Measurements from ENCODE around the gene OLFML1.

The OLFML1 gene

DNA sequence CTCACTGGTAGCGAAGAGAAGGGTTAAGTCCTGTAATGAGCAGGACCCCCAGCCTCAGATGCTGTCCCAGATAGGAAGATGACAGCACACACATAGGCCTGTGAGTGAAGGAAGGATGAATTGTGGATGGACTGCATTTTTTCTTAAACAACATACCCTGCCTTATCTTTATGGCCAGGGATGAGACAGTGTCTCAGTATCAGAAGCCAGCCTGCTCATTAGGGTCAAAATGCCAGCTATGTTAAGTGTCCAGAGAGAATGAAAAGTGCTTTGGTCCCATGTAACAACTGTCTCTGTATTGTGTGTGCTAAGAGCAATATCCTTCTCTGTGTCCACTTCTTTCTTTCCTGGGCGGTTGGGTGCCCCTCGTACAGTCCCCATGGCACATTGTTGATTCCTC is 58.7 kb downstream of the OLFML1 start:
- Mint-ChIP-seq H3K4me3 (no peak overlapping the region), H3K9me3 (ENCODE audit: low read depth) (no peaks in the 10 kb centered on the region), H3K4me1 (ENCODE audit: low read depth) (peaks cover 49% of the 10 kb centered on the region), H3K27ac (no peak overlapping the region), H3K27me3 (no peaks in the 10 kb centered on the region), H3K36me3 (peaks cover 2% of the 10 kb centered on the region)

DNA sequence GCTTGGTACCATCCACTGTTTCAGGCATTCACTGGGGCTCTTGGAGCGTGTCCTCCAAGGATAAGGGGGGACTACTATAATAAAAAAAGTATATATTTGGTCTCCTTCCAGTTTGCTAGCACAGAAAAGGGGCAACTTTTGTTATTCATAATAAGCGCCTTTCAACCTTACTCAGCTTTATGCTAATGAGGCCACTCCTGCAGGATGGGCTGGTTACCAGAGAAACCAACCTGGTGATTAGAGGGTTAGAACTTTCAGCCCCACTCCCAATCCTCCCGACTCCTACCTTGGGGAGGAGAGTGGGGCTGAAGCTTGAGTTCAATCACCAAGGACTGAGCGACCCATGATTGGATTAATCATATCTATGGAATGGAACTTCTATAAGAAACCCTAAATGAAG is 60.3 kb downstream of the OLFML1 start:
- peaks cover 10% of the 10 kb centered on the region for H3K36me3 Mint-ChIP-seq

DNA sequence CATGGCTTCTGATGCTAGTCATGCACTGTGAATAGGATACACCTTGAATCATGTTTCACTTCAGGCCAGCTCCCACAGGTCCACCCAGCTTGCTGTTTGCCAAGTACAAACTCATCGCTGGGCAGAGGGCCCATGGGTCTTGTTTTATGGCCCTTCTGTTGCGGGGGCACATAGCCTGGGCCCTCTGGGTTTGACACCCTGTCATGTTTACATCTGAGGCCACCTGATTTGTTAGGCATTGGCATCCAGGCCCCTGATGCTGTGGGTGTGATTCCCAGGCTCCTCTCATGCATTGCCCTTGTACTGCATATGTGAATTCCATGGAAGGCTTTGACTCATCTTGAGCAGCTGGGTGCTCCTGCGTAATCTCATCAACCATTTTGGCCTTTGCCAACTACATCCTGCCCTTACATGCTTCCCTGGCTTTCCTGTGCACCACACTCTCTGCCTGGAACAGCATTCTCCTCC is 61.1 kb downstream of the OLFML1 start:
- Mint-ChIP-seq H3K9me3 (ENCODE audit: low read depth) (no peaks in the 10 kb centered on the region), H3K4me3 (no peak overlapping the region), H3K36me3 (peaks cover 10% of the 10 kb centered on the region), H3K27ac (no peak overlapping the region), H3K4me1 (ENCODE audit: low read depth) (peaks cover 36% of the 10 kb centered on the region), H3K27me3 (no peaks in the 10 kb centered on the region)

More for the DNA sequence above, 60.3 kb downstream of the OLFML1 start:
- Mint-ChIP-seq H3K4me1 (ENCODE audit: low read depth) (peaks cover 40% of the 10 kb centered on the region), H3K27ac (no peak overlapping the region), H3K4me3 (no peak overlapping the region), H3K27me3 (no peaks in the 10 kb centered on the region), H3K9me3 (ENCODE audit: low read depth) (no peaks in the 10 kb centered on the region)

DNA sequence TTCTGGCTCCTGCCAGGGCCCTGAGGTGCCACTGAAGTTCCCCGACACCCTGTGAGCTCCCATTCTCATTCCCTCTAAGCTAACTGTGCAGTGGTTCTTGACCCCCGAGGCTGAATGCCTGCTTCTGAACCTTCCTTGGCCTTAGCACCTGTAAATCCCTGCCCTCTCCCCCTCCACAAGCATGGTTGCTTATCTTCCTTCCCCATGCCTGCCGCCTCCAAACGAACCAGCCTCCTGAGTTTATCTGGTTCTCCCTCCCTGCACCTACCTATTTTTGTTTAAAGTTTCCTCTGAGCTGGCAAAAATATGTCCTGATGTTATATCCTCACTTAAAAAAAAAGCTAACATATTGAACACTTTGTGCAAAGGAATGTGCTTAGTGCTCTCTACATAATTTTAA is 62.4 kb downstream of the OLFML1 start:
- no peaks in the 10 kb centered on the region for H3K9me3 Mint-ChIP-seq (ENCODE audit: low read depth)
- H3K4me1 Mint-ChIP-seq (ENCODE audit: low read depth) = peaks cover 28% of the 10 kb centered on the region
- H3K27ac Mint-ChIP-seq = no peak overlapping the region
- no peaks in the 10 kb centered on the region for H3K27me3 Mint-ChIP-seq
- H3K36me3 Mint-ChIP-seq = peaks cover 13% of the 10 kb centered on the region
- H3K4me3 Mint-ChIP-seq = no peak overlapping the region

DNA sequence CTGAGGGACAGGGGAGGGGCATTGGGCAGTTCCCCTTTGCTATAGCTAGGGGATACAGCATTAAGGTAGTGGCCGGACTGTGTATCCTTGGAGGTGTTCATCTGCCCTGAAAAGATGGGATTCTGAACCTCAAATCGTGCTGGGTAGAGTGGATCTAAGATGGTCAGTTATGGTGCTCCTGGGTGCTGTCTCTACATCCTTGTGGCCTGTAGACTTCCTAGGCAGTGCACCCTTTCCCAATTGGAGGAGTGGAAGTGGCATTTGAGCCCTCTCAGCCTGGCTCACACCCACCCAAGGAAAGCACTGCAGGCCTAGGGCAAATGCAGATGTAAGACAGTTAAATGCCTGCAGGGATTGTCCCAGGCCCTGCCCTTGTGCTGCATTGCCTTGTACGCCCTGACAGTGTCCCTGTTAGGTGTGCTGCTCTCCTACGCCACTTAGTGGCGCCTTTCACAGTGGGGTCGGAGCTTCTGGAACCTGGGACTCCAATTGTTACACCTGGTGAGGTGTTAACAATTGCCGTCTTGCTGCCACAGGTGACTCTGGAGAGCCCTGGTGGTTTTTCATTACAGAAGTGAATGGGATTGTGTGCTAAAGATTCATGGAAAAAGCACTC is 63.5 kb downstream of the OLFML1 start:
- H3K27ac Mint-ChIP-seq = no peak overlapping the region
- H3K27me3 Mint-ChIP-seq = no peaks in the 10 kb centered on the region
- H3K4me3 Mint-ChIP-seq = no peak overlapping the region
- H3K9me3 Mint-ChIP-seq (ENCODE audit: low read depth) = no peaks in the 10 kb centered on the region
- peaks cover 17% of the 10 kb centered on the region for H3K36me3 Mint-ChIP-seq
- H3K4me1 Mint-ChIP-seq (ENCODE audit: low read depth) = peaks cover 20% of the 10 kb centered on the region

DNA sequence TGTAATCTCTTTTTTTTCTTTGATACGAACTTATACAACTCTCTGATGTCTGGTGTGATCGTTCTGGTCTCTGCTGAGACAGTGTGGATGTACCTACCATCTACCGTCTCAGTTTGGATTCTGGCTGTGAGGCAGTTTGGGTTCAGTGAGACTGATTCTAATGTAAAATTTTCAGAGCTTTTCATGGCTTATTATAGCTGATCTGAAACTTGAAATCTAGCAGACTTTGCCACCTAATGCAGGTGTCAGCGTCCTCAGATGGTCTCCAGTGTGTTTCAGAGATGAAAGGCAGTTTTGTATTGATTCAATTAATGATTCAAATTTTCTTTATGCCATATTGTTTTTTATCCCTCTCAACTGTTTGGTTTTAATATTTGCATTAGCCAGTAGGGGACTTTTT is 64.4 kb downstream of the OLFML1 start:
- H3K27ac Mint-ChIP-seq = no peak overlapping the region
- peaks cover 22% of the 10 kb centered on the region for H3K4me1 Mint-ChIP-seq (ENCODE audit: low read depth)
- no peaks in the 10 kb centered on the region for H3K27me3 Mint-ChIP-seq
- H3K9me3 Mint-ChIP-seq (ENCODE audit: low read depth) = no peaks in the 10 kb centered on the region
- no peak overlapping the region for H3K4me3 Mint-ChIP-seq
- H3K36me3 Mint-ChIP-seq = peaks cover 26% of the 10 kb centered on the region

DNA sequence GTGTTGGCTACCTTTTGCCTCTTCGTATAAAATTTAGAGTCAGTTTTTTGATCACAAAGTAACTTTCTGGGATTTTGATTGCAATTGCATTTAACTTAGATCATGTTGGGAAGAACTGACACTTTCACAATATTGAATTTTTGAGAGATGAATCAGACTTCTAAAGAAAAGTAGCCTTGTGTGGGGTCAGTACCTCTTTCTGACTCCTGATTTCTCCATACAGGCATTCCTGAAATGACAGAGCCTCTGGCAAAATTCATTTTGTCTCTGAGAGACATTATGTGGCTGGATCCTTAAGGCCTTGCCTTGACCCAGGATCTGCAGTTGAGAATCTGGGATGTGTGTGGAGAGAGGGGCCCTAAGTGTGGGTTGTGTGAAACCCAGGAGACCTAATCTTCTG is 66.3 kb downstream of the OLFML1 start:
- no peak overlapping the region for H3K4me3 Mint-ChIP-seq
- no peak overlapping the region for H3K27ac Mint-ChIP-seq
- H3K27me3 Mint-ChIP-seq = no peaks in the 10 kb centered on the region
- peaks cover 21% of the 10 kb centered on the region for H3K4me1 Mint-ChIP-seq (ENCODE audit: low read depth)
- peaks cover 34% of the 10 kb centered on the region for H3K36me3 Mint-ChIP-seq
- no peaks in the 10 kb centered on the region for H3K9me3 Mint-ChIP-seq (ENCODE audit: low read depth)

DNA sequence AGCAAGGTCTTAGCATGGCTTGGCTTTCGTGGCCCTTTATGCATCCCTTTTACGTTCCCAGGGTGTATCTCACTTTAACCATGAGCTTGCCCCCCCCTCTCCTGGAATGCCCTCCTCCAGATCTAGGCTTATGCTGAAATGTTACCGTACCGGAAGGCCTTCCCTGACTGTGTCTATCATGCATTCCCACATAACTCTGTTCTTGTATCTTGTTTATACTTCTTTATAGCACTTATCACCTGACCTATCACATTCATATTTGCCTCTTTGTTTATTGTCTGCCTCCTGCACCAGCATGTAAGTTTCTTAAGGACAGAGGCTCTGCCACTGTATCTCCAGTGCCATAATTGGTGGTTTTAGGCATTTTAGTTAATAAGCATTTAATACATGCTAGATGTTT is 67.4 kb downstream of the OLFML1 start:
- no peaks in the 10 kb centered on the region for H3K27me3 Mint-ChIP-seq
- H3K36me3 Mint-ChIP-seq = peaks cover 34% of the 10 kb centered on the region
- no peak overlapping the region for H3K4me3 Mint-ChIP-seq
- no peaks in the 10 kb centered on the region for H3K9me3 Mint-ChIP-seq (ENCODE audit: low read depth)
- H3K27ac Mint-ChIP-seq = no peak overlapping the region
- H3K4me1 Mint-ChIP-seq (ENCODE audit: low read depth) = peaks cover 18% of the 10 kb centered on the region

DNA sequence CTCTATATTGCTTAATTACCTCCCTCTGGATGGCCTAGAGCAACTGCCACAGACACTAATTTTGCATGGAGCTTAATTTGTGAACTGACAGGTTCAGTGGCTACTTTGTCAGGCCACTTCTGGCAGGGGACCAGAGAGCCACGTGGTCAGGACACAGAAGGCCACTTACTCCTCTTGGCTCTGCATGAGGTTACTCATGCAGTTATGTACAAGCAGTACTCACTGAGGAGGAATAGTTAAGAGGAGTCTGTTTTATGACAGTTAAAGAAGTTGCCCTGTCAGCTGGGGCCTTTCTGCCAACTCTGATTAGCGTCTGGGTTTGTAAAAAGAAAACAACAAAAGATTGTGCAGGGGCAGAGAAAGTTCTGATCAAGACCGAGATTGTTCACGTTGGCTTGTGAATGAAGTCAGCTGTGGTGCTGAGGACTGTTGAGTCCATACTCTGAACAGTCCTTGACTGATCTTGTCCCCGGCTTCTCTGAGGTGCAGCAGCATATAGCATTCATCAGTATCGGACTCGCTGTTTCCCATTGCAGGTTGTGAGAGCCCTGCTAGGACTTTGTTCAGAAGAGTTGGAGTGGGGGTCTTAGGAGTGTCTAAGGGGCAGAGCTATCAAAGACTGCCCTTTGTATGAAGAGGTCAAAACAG is 69.9 kb downstream of the OLFML1 start:
- peaks cover 36% of the 10 kb centered on the region for H3K36me3 Mint-ChIP-seq

DNA sequence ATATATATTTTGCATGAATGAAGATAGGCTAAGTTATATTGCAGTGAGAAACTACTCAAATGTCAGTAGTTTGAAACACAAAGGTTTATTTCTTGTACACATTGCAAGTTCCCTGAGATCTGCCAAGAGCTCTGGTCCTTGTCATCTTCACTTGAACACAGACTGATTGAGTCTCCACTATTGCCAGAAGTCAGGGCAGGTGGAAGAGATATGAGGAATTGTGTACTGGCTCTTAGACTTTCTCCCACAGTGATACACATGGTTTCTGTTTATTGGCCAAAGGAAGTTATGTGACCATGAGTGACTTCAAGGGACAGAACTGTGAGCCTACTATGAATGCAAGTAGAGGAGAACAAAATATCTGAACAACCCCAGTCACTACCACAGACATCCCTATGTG is 72.7 kb downstream of the OLFML1 start:
- Mint-ChIP-seq H3K36me3 (peaks cover 24% of the 10 kb centered on the region), H3K27me3 (no peaks in the 10 kb centered on the region), H3K9me3 (ENCODE audit: low read depth) (no peaks in the 10 kb centered on the region), H3K4me3 (no peak overlapping the region), H3K27ac (no peak overlapping the region), H3K4me1 (ENCODE audit: low read depth) (peaks cover 17% of the 10 kb centered on the region)

More for the DNA sequence above, 69.9 kb downstream of the OLFML1 start:
- Mint-ChIP-seq H3K4me3 (no peak overlapping the region), H3K27ac (no peak overlapping the region), H3K27me3 (no peaks in the 10 kb centered on the region), H3K9me3 (ENCODE audit: low read depth) (no peaks in the 10 kb centered on the region), H3K4me1 (ENCODE audit: low read depth) (peaks cover 17% of the 10 kb centered on the region)

DNA sequence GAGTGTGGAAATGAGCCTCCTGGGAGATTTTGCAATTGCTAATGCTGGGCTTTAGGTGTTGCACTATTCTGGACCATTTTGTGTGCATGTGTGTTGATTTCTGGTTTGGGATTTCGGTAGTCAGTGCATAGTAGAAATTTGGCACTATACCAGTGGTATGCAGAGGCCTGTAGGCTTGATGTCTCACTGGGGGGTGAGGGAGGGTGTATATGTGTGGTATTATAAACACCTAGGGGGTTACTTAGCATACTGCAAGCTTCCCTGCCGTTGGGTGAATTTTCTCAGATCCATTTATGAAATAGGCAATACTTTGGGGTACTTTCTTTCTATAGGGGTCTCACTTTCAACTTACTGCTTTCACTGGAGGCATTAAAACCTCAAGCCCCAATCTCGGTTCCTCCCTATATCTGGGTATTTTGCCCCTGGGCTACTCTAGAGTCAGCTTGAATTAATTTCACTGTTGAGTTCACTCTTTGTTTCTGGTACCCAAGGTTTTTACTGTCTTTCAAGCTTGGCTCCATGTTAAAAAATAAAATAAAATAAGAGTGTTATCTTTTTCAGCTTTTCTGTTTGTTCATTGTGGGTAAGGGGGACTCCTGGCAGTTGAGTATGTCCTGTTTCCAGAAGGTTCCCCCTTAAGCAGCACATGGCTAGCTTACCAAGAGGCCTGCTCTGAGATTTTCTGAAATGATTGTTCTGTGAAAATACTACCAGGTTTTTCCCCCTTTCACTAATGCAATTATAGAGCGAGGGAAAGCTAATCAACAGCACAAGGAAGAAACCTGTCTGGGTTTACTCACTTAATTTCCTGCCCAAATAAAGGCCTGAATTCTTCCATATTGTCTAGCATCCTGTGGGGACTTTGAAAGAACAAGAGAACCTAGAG is 74.3 kb downstream of the OLFML1 start:
- peaks cover 12% of the 10 kb centered on the region for H3K4me1 Mint-ChIP-seq (ENCODE audit: low read depth)
- no peak overlapping the region for H3K27ac Mint-ChIP-seq
- no peaks in the 10 kb centered on the region for H3K9me3 Mint-ChIP-seq (ENCODE audit: low read depth)
- no peak overlapping the region for H3K4me3 Mint-ChIP-seq
- peaks cover 15% of the 10 kb centered on the region for H3K36me3 Mint-ChIP-seq
- H3K27me3 Mint-ChIP-seq = no peaks in the 10 kb centered on the region
